ENCODE data around the gene AOC2. TPM values are rescaled to one million over a fixed set of nuclear protein-coding genes. Genes with fewer than 3 reads are reported as not detected.

Gene AOC2
- total and polyA plus RNA-seq, 2 of the 13 experiments (the other 11 are each of a cell fraction or from before 2014, with no cell fraction given): 1.2 to 3.3 TPM

- TF ChIP-seq EP300 (IDR thresholded peaks at IDR 0.05; ENCODE audit: low read depth in 2 of 2, low read length in 2 of 2) (peak in 1 of 2 experiments; percentile 26; a peak in 2 of 4 replicates), EP300 (CRISPR knock-in tag; IDR thresholded peaks at IDR 0.05; ENCODE audit: borderline replicate concordance) (peak; percentile 63), HIC2 (CRISPR knock-in tag; IDR thresholded peaks at IDR 0.05; ENCODE audit: low read depth) (peak; percentile 70), FOXO4 (CRISPR knock-in tag; conservative IDR thresholded peaks at IDR 0.05) (no peak), HDAC2 (CRISPR knock-in tag; IDR thresholded peaks at IDR 0.05) (peak; percentile 79), CREBL2 (CRISPR knock-in tag; IDR thresholded peaks at IDR 0.05; ENCODE audit: borderline replicate concordance) (peak; percentile 90; the same call in 1 of the 2 replicates), KAT8 (CRISPR knock-in tag; IDR thresholded peaks at IDR 0.05) (peak; percentile 100), TBL1XR1 (IDR thresholded peaks at IDR 0.05; ENCODE audit: borderline replicate concordance, low read length, partially characterized antibody) (peak; percentile 26), ZNF280D (CRISPR knock-in tag; IDR thresholded peaks at IDR 0.05) (peak; percentile 92), PHF20 (CRISPR knock-in tag; IDR thresholded peaks at IDR 0.05) (peak; percentile 98), ZKSCAN5 (CRISPR knock-in tag; IDR thresholded peaks at IDR 0.05) (no peak; the same call in 1 of the 2 replicates), LRRFIP1 (CRISPR knock-in tag; conservative IDR thresholded peaks at IDR 0.05) (no peak), ZNF660 (CRISPR knock-in tag; IDR thresholded peaks at IDR 0.05; ENCODE audit: borderline replicate concordance, low read depth) (no peak), ZBTB7A (CRISPR knock-in tag; IDR thresholded peaks at IDR 0.05) (peak; percentile 78), KLF6 (CRISPR knock-in tag; IDR thresholded peaks at IDR 0.05) (no peak; the same call in 1 of the 2 replicates), ZBTB33 (CRISPR knock-in tag; IDR thresholded peaks at IDR 0.05) (peak; percentile 61; the same call in 1 of the 2 replicates), ZNF33B (CRISPR knock-in tag; IDR thresholded peaks at IDR 0.05) (peak; percentile 91)
These were observed 11.2 kb upstream of the AOC2 start, which contains the start of gene PSME3 (continued) for GRCh38 chr17:42832934-42833766.

Data from HepG2 (cell line).